Measurements from ENCODE around the gene SLC22A23. TPM values are rescaled to one million over a fixed set of nuclear protein-coding genes. Genes with fewer than 3 reads are reported as not detected.
A peak's percentile ranks its signal among the peaks of the same experiment; 100 is the strongest.

SLC22A23 gene
- total and polyA plus RNA-seq, 2 experiments from 2014 or later, result 6.1 to 38.3 TPM

DNA sequence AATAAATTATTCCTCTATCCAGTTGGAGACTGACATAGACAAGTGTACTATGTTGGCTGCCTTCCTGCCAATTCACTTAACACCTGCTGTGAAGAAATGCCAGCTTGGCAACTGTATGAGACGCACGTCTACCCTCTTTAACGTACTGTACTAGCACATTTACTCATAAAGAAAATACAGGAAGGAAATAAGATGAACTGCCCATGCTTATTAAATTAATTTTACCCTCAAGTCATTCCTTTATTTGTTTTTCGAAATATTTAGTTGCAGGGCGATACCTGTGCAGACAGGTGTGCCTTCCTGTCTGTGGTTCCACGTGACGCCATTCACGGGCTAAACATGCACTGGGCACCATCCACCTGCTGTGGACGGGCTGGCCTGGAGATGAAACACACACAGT, 146.1 kb downstream of the SLC22A23 start (continued):
- TF ChIP-seq, protein P1, sequence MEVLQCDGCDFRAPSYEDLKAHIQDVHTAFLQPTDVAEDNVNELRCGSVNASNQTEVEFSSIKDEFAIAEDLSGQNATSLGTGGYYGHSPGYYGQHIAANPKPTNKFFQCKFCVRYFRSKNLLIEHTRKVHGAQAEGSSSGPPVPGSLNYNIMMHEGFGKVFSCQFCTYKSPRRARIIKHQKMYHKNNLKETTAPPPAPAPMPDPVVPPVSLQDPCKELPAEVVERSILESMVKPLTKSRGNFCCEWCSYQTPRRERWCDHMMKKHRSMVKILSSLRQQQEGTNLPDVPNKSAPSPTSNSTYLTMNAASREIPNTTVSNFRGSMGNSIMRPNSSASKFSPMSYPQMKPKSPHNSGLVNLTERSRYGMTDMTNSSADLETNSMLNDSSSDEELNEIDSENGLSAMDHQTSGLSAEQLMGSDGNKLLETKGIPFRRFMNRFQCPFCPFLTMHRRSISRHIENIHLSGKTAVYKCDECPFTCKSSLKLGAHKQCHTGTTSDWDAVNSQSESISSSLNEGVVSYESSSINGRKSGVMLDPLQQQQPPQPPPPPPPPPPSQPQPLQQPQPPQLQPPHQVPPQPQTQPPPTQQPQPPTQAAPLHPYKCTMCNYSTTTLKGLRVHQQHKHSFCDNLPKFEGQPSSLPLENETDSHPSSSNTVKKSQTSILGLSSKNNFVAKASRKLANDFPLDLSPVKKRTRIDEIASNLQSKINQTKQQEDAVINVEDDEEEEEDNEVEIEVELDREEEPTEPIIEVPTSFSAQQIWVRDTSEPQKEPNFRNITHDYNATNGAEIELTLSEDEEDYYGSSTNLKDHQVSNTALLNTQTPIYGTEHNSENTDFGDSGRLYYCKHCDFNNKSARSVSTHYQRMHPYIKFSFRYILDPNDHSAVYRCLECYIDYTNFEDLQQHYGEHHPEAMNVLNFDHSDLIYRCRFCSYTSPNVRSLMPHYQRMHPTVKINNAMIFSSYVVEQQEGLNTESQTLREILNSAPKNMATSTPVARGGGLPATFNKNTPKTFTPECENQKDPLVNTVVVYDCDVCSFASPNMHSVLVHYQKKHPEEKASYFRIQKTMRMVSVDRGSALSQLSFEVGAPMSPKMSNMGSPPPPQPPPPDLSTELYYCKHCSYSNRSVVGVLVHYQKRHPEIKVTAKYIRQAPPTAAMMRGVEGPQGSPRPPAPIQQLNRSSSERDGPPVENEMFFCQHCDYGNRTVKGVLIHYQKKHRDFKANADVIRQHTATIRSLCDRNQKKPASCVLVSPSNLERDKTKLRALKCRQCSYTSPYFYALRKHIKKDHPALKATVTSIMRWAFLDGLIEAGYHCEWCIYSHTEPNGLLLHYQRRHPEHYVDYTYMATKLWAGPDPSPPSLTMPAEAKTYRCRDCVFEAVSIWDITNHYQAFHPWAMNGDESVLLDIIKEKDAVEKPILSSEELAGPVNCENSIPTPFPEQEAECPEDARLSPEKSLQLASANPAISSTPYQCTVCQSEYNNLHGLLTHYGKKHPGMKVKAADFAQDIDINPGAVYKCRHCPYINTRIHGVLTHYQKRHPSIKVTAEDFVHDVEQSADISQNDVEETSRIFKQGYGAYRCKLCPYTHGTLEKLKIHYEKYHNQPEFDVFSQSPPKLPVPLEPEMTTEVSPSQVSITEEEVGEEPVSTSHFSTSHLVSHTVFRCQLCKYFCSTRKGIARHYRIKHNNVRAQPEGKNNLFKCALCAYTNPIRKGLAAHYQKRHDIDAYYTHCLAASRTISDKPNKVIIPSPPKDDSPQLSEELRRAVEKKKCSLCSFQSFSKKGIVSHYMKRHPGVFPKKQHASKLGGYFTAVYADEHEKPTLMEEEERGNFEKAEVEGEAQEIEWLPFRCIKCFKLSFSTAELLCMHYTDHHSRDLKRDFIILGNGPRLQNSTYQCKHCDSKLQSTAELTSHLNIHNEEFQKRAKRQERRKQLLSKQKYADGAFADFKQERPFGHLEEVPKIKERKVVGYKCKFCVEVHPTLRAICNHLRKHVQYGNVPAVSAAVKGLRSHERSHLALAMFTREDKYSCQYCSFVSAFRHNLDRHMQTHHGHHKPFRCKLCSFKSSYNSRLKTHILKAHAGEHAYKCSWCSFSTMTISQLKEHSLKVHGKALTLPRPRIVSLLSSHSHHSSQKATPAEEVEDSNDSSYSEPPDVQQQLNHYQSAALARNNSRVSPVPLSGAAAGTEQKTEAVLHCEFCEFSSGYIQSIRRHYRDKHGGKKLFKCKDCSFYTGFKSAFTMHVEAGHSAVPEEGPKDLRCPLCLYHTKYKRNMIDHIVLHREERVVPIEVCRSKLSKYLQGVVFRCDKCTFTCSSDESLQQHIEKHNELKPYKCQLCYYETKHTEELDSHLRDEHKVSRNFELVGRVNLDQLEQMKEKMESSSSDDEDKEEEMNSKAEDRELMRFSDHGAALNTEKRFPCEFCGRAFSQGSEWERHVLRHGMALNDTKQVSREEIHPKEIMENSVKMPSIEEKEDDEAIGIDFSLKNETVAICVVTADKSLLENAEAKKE (CRISPR knock-in tag; IDR thresholded peaks at IDR 0.05), result no peak
- TF ChIP-seq, protein P2, sequence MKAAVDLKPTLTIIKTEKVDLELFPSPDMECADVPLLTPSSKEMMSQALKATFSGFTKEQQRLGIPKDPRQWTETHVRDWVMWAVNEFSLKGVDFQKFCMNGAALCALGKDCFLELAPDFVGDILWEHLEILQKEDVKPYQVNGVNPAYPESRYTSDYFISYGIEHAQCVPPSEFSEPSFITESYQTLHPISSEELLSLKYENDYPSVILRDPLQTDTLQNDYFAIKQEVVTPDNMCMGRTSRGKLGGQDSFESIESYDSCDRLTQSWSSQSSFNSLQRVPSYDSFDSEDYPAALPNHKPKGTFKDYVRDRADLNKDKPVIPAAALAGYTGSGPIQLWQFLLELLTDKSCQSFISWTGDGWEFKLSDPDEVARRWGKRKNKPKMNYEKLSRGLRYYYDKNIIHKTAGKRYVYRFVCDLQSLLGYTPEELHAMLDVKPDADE (IDR thresholded peaks at IDR 0.05), result no peak
- TF ChIP-seq ZNF331 (CRISPR knock-in tag; IDR thresholded peaks at IDR 0.05; ENCODE audit: low read depth), result no peak
- no peak for TF ChIP-seq EZH2 (IDR thresholded peaks at IDR 0.05; ENCODE audit: low read depth, unreplicated experiment)
- TF ChIP-seq STAT1 (IDR thresholded peaks at IDR 0.05; ENCODE audit: unreplicated experiment), result no peak

DNA sequence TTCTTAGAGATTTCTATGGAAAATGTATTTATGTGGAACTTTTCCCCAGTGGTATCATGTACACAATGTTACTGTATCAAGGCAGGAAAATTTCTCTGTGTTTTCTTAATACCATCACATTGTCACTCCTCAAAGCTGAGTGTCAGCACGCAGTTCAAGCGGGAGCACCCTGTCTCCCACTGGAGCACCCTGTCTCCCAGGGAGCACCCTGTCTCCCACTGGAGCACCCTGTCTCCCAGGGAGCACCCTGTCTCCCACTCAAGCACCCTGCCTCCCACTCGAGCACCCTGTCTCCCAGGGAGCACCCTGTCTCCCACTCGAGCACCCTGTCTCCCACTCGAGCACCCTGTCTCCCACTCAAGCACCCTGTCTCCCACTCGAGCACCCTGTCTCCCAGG, 146.8 kb downstream of the SLC22A23 start:
- Histone ChIP-seq H2AFZ (no peak overlapping the region), H3K4me3 (no peak overlapping the region), H3K9me2 (ENCODE audit: insufficient read depth) (no peaks in the 10 kb centered on the region), H3K4me2 (no peak overlapping the region), H3K79me2 (replicated peaks; ENCODE audit: insufficient read depth) (no peaks in the 10 kb centered on the region), H3K27ac (ENCODE audit: low read depth) (no peak overlapping the region), H3K4me1 (ENCODE audit: insufficient read depth) (0 out of 2 replicates have a peak, but pooled peaks cover 3% of the 10 kb centered on the region), H3K27me3 (ENCODE audit: insufficient read depth) (no peaks in the 10 kb centered on the region), H4K20me1 (replicated peaks; ENCODE audit: insufficient read depth) (0 out of 2 replicates have a peak, but pooled peaks cover 3% of the 10 kb centered on the region), H3F3A (replicated peaks; ENCODE audit: low read depth) (no peaks in the 10 kb centered on the region), H3K36me3 (ENCODE audit: insufficient read depth) (peaks cover 4% of the 10 kb centered on the region; the same call in 1 of the 2 replicates)
- Mint-ChIP-seq H3K27me3 (ENCODE audit: insufficient read depth, low read depth, poor library complexity) (peaks cover 20% of the 10 kb centered on the region), H3K4me1 (peaks cover 24% of the 10 kb centered on the region), H3K4me3 (no peak overlapping the region), H3K27ac (0 out of 2 replicates have a peak overlapping the region, but pooled peaks have one; percentile 43), H3K36me3 (ENCODE audit: low read depth) (peaks cover 36% of the 10 kb centered on the region), H3K9me3 (peaks cover 3% of the 10 kb centered on the region; the same call in 1 of the 3 replicates)
- no peak for TF ChIP-seq POLR2AphosphoS5 (IDR thresholded peaks at IDR 0.05; ENCODE audit: low read depth)
- DNase-seq (ENCODE audit: low spot score) (no peak), ATAC-seq (no peak)
